HepG2 (cell line): ENCODE data around the gene CHST12. TPM values are rescaled to one million over a fixed set of nuclear protein-coding genes. Genes with fewer than 3 reads are reported as not detected.

Experiments
- ATAC-seq: fragments of 200-7000 bp; cut with Tn5 transposase; 3 replicates; pipeline ENCODE4 v1.9.1; 2020; ENCODE audit warnings: mild to moderate bottlenecking, moderate library complexity
- BruUV-seq: library from RNA; stranded (reverse); fragments of 400-500 nt; replicated peaks from 2 replicates; lab custom pipeline; 2021; lab: Mats Ljungman, UMichigan
- CTCF ChIA-PET: fragments of 300-600 bp; formaldehyde crosslinking; extraction: SDS; loops from one replicate; lab custom pipeline; 2021; ENCODE audit warnings: low total read pairs, inconsistent platforms, low intra/inter-chr PET ratio; lab: Yijun Ruan, JAX
- POLR2A ChIA-PET: fragments of 350-600 bp; sonication (Branson Sonifier 250); formaldehyde crosslinking; loops from one replicate; lab custom pipeline; 2020; ENCODE audit warnings: antibody characterized with exemption, inconsistent platforms; lab: Yijun Ruan, JAX
- DNase-seq: peaks from one replicate; pipeline ENCODE4 v3.0.0-alpha.2; 2015; ENCODE audit warnings: low spot score
- FAIRE-seq: peaks from 3 replicates; lab custom pipeline; 2011; peaks lifted over from hg19 to GRCh38; lab: Jason Lieb, UNC
- H2AFZ ChIP-seq: one replicate; pipeline ENCODE4 v1.6.1; 2011; ENCODE audit warnings: low read length, inconsistent platforms
- H3K27ac ChIP-seq: fragments of 300-600 bp; 3 replicates; pipeline ENCODE4 v1.8.0; 2011; ENCODE audit warnings: mixed run types, mild to moderate bottlenecking, mixed read lengths, low read length, inconsistent platforms; ENCODE audit not compliant: insufficient read depth; ENCODE audit errors: extremely low read length
- H3K27me3 ChIP-seq, 2 experiments: fragments of 200-600 bp in 1 of 2; 2 replicates in 1 of 2; 3 replicates in 1 of 2; pipeline versions ENCODE4 v1.6.0 to v1.8.0; 2011; ENCODE audit warnings: low read length in 2 of 2, mild to moderate bottlenecking in 2 of 2, moderate library complexity in 2 of 2, inconsistent platforms in 1 of 2; ENCODE audit not compliant: insufficient read depth in 2 of 2, control insufficient read depth in 1 of 2
- H3K36me3 ChIP-seq, 2 experiments: fragments of 200-600 bp in 1 of 2; replicated peaks in 1 of 2; 2 replicates in 1 of 2; 3 replicates in 1 of 2; pipeline versions ENCODE4 v1.5.1 to v1.8.0; 2011; ENCODE audit warnings: low read length in 2 of 2, inconsistent platforms in 1 of 2; ENCODE audit not compliant: insufficient read depth in 2 of 2, control insufficient read depth in 1 of 2
- H3K4me1 ChIP-seq: 2 replicates; pipeline ENCODE4 v1.5.1; 2012; ENCODE audit warnings: low read length, inconsistent platforms; ENCODE audit not compliant: insufficient read depth
- H3K4me2 ChIP-seq: 2 replicates; pipeline ENCODE4 v1.6.0; 2011; ENCODE audit warnings: low read depth, low read length, inconsistent platforms
- H3K4me3 ChIP-seq, 3 experiments: fragments of 200-600 bp in 1 of 3; sonication (generic), shearing (Covaris generic) in 1 of 3; replicated peaks in 1 of 3; 2 replicates each; pipeline ENCODE4 v1.5.1; 2011 to 2016; ENCODE audit warnings: low read length in 3 of 3, inconsistent platforms in 2 of 3, low read depth in 2 of 3, mild to moderate bottlenecking in 2 of 3, control low read depth in 1 of 3, mixed read lengths in 1 of 3; ENCODE audit not compliant: insufficient read depth in 1 of 3
- H3K79me2 ChIP-seq: one replicate; pipeline ENCODE4 v1.6.1; 2011; ENCODE audit warnings: low read length, inconsistent platforms; ENCODE audit not compliant: insufficient read depth
- H3K9ac ChIP-seq: 2 replicates; pipeline ENCODE4 v1.6.0; 2011; ENCODE audit warnings: mild to moderate bottlenecking, low read depth, low read length, inconsistent platforms; ENCODE audit not compliant: insufficient read depth
- H3K9me3 ChIP-seq: 2 replicates; pipeline ENCODE4 v1.5.1; 2012; ENCODE audit warnings: mild to moderate bottlenecking, low read length
- H4K20me1 ChIP-seq: 2 replicates; pipeline ENCODE4 v1.6.0; 2011; ENCODE audit warnings: inconsistent platforms, mild to moderate bottlenecking, low read length, moderate library complexity; ENCODE audit not compliant: insufficient read depth
- IRX3 ChIP-seq: sonication (generic); formaldehyde crosslinking; IDR thresholded peaks from 2 replicates; pipeline ENCODE4 v1.8.1; 2023; ENCODE audit warnings: mild to moderate bottlenecking, low read depth, missing genetic modification reagents, borderline replicate concordance
- MAF1 ChIP-seq: sonication (generic); formaldehyde crosslinking; IDR thresholded peaks from 2 replicates; pipeline ENCODE4 v1.5.0; 2020; ENCODE audit warnings: missing genetic modification reagents, borderline replicate concordance
- MYNN ChIP-seq: sonication (generic); formaldehyde crosslinking; IDR thresholded peaks from 2 replicates; pipeline ENCODE4 v1.4.0; 2020; ENCODE audit warnings: mild to moderate bottlenecking, low read depth, missing genetic modification reagents
- RORA ChIP-seq: sonication (generic); formaldehyde crosslinking; IDR thresholded peaks from 2 replicates; pipeline ENCODE4 v1.5.0; 2020; ENCODE audit warnings: mild to moderate bottlenecking, missing genetic modification reagents, moderate library complexity
- ZNF674 ChIP-seq: sonication (generic); formaldehyde crosslinking; IDR thresholded peaks from 2 replicates; pipeline ENCODE4 v1.5.0; 2020; ENCODE audit warnings: low read depth, mild to moderate bottlenecking, missing genetic modification reagents
- WGBS: methylation state at CpG from one replicate; pipeline ENCODE4 v1.1.6; 2017; ENCODE audit warnings: low lambda C conversion rate; 5-methylcytosine and 5-hydroxymethylcytosine counted together
- in situ Hi-C: cut with HindIII; loops from 2 replicates; pipeline ENCODE4 v1.10.0; 2017; ENCODE audit warnings: low pct_unique_long_range_greater_than_20kb; ENCODE audit not compliant: extremely low pct_ligation_motif_present
- intact Hi-C: fragments of 100-400 bp; cut with micrococcal nuclease; formaldehyde crosslinking; loops from one replicate; pipeline ENCODE4 v1.10.0; 2022; ENCODE audit not compliant: unreplicated experiment
- polyA plus RNA-seq, 8 experiments: library from polyadenylated mRNA; depleted of rRNA in 3 of 8; stranded (reverse) in 7 of 8; unstranded in 1 of 8; fragments of >200 nt; fragmentation: Illumina TruSeq in 4 of 8; extraction: Trizol in 4 of 8; gene quantifications; 2 replicates each; pipeline versions ENCODE4 v1.2.1 to v1.2.3, GENCODE V29; 2011 to 2016; ENCODE audit warnings: low read depth in 4 of 8, missing spikeins in 1 of 8, mixed read lengths in 1 of 8; ENCODE audit not compliant: insufficient read depth in 1 of 8
- total RNA-seq, 5 experiments: library from RNA; depleted of rRNA; stranded (reverse); fragments of >200 nt; fragmentation: Illumina TruSeq; extraction: Trizol; gene quantifications; 2 replicates each; pipeline ENCODE4 v1.2.3, GENCODE V29; 2016; ENCODE audit warnings: low read depth in 1 of 5
- TF ChIP-seq, protein P1 (sequence below): sonication (generic); formaldehyde crosslinking; IDR thresholded peaks from 2 replicates; pipeline ENCODE4 v1.5.1; 2020; ENCODE audit warnings: mild to moderate bottlenecking, missing genetic modification reagents, moderate library complexity
- TF ChIP-seq, protein P2 (sequence below): sonication (generic); formaldehyde crosslinking; IDR thresholded peaks from 2 replicates; pipeline ENCODE4 v1.5.1; 2020; ENCODE audit warnings: mild to moderate bottlenecking, moderate library complexity, missing genetic modification reagents
- TF ChIP-seq, protein P3 (sequence below): sonication (generic); IDR thresholded peaks from 2 replicates; pipeline ENCODE4 v1.6.1; 2016; ENCODE audit warnings: low read depth, borderline replicate concordance
- TF ChIP-seq, protein P4 (sequence below): sonication (generic); formaldehyde crosslinking; IDR thresholded peaks from 2 replicates; pipeline ENCODE4 v1.4.0; 2020; ENCODE audit warnings: mild to moderate bottlenecking, missing genetic modification reagents, borderline replicate concordance

CHST12 gene
- total and polyA plus RNA-seq, 2 of the 13 experiments (the other 11 are each of a cell fraction or from before 2014, with no cell fraction given) = 6.4 to 15.8 TPM

DNA sequence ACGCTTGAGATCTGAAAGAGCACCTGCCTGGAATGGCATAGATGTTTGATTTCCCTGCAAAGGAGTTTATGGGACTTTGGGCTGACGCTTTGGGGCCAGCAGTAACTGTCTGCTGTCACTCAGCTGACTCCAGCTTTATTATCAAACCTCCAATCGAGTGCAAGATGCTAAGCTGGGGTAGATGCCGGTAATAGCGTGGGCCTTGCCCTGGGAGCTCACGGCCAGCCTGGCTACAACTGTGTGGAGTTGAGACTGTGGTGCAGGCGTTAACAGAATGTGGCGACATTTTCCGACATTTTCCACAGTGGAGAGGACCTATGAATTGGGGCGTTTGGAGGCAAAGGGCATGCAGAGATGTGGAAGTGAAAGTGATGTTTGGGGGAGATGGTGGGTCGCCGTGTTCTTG, 1.3 kb downstream of the CHST12 start:
- H3K9ac ChIP-seq = peak overlapping the region; percentile 84
- H3K9me3 ChIP-seq = no peaks in the 10 kb centered on the region
- intact Hi-C loops = loop anchor here (1.0 kb wide), 1 partner anchor 27 kb away; no protein-coding TSS in a partner anchor
- peak overlapping the region; percentile 80 to 96 (median 82) for H3K4me3 ChIP-seq
- WGBS = 51% methylated on average over 8 of the region's 12 CpGs
- DNase-seq = no peak
- H3K36me3 ChIP-seq = no peaks in the 10 kb centered on the region
- FAIRE-seq = no peak
- ATAC-seq = peak; percentile 10
- peak overlapping the region; percentile 81 for H3K4me2 ChIP-seq
- H3K4me1 ChIP-seq = peaks cover 46% of the 10 kb centered on the region
- in situ Hi-C loops = no loop called here
- H3K27ac ChIP-seq = no peak overlapping the region
- BruUV-seq = no TSS peak
- H2AFZ ChIP-seq = no peak overlapping the region
- H3K79me2 ChIP-seq = peaks cover 32% of the 10 kb centered on the region
- H3K27me3 ChIP-seq = no peaks in the 10 kb centered on the region
- CTCF ChIA-PET = interaction anchor here (1.6 kb wide), 1 partner anchor 27 kb away, joined by 5 read pairs; no protein-coding TSS in a partner anchor
- POLR2A ChIA-PET = interaction anchor here (2.7 kb wide), 1 partner anchor 8 kb away, joined by 23 read pairs; no protein-coding TSS in a partner anchor
- H4K20me1 ChIP-seq = peaks cover 8% of the 10 kb centered on the region; the same call in 1 of the 2 replicates
- TF ChIP-seq MYNN (no peak), IRX3 (no peak), ZNF674 (CRISPR knock-in tag) (no peak), RORA (CRISPR knock-in tag) (no peak), MAF1 (CRISPR knock-in tag) (no peak)
- TF ChIP-seq, protein P1, sequence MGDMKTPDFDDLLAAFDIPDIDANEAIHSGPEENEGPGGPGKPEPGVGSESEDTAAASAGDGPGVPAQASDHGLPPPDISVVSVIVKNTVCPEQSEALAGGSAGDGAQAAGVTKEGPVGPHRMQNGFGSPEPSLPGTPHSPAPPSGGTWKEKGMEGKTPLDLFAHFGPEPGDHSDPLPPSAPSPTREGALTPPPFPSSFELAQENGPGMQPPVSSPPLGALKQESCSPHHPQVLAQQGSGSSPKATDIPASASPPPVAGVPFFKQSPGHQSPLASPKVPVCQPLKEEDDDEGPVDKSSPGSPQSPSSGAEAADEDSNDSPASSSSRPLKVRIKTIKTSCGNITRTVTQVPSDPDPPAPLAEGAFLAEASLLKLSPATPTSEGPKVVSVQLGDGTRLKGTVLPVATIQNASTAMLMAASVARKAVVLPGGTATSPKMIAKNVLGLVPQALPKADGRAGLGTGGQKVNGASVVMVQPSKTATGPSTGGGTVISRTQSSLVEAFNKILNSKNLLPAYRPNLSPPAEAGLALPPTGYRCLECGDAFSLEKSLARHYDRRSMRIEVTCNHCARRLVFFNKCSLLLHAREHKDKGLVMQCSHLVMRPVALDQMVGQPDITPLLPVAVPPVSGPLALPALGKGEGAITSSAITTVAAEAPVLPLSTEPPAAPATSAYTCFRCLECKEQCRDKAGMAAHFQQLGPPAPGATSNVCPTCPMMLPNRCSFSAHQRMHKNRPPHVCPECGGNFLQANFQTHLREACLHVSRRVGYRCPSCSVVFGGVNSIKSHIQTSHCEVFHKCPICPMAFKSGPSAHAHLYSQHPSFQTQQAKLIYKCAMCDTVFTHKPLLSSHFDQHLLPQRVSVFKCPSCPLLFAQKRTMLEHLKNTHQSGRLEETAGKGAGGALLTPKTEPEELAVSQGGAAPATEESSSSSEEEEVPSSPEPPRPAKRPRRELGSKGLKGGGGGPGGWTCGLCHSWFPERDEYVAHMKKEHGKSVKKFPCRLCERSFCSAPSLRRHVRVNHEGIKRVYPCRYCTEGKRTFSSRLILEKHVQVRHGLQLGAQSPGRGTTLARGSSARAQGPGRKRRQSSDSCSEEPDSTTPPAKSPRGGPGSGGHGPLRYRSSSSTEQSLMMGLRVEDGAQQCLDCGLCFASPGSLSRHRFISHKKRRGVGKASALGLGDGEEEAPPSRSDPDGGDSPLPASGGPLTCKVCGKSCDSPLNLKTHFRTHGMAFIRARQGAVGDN (CRISPR knock-in tag) = no peak
- TF ChIP-seq, protein P2, sequence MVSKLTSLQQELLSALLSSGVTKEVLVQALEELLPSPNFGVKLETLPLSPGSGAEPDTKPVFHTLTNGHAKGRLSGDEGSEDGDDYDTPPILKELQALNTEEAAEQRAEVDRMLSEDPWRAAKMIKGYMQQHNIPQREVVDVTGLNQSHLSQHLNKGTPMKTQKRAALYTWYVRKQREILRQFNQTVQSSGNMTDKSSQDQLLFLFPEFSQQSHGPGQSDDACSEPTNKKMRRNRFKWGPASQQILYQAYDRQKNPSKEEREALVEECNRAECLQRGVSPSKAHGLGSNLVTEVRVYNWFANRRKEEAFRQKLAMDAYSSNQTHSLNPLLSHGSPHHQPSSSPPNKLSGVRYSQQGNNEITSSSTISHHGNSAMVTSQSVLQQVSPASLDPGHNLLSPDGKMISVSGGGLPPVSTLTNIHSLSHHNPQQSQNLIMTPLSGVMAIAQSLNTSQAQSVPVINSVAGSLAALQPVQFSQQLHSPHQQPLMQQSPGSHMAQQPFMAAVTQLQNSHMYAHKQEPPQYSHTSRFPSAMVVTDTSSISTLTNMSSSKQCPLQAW (CRISPR knock-in tag) = 0 out of 2 replicates have a peak, but pooled peaks have one; percentile 41
- TF ChIP-seq, protein P3, sequence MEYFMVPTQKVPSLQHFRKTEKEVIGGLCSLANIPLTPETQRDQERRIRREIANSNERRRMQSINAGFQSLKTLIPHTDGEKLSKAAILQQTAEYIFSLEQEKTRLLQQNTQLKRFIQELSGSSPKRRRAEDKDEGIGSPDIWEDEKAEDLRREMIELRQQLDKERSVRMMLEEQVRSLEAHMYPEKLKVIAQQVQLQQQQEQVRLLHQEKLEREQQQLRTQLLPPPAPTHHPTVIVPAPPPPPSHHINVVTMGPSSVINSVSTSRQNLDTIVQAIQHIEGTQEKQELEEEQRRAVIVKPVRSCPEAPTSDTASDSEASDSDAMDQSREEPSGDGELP = peak; percentile 40; the same call in 1 of the 2 replicates
- TF ChIP-seq, protein P4, sequence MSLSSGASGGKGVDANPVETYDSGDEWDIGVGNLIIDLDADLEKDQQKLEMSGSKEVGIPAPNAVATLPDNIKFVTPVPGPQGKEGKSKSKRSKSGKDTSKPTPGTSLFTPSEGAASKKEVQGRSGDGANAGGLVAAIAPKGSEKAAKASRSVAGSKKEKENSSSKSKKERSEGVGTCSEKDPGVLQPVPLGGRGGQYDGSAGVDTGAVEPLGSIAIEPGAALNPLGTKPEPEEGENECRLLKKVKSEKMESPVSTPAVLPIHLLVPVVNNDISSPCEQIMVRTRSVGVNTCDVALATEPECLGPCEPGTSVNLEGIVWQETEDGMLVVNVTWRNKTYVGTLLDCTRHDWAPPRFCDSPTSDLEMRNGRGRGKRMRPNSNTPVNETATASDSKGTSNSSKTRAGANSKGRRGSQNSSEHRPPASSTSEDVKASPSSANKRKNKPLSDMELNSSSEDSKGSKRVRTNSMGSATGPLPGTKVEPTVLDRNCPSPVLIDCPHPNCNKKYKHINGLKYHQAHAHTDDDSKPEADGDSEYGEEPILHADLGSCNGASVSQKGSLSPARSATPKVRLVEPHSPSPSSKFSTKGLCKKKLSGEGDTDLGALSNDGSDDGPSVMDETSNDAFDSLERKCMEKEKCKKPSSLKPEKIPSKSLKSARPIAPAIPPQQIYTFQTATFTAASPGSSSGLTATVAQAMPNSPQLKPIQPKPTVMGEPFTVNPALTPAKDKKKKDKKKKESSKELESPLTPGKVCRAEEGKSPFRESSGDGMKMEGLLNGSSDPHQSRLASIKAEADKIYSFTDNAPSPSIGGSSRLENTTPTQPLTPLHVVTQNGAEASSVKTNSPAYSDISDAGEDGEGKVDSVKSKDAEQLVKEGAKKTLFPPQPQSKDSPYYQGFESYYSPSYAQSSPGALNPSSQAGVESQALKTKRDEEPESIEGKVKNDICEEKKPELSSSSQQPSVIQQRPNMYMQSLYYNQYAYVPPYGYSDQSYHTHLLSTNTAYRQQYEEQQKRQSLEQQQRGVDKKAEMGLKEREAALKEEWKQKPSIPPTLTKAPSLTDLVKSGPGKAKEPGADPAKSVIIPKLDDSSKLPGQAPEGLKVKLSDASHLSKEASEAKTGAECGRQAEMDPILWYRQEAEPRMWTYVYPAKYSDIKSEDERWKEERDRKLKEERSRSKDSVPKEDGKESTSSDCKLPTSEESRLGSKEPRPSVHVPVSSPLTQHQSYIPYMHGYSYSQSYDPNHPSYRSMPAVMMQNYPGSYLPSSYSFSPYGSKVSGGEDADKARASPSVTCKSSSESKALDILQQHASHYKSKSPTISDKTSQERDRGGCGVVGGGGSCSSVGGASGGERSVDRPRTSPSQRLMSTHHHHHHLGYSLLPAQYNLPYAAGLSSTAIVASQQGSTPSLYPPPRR (CRISPR knock-in tag) = no peak
